GM13977 (cell line): Measurements from ENCODE around the gene CD63.
"Not testable (repeated sequence)": the region's sequence is repeated elsewhere in the genome, so short reads cannot be mapped to it uniquely, and the experiment has no call there.

Experiments used
- DNase-seq: peaks from one replicate; pipeline ENCODE4 v3.0.0; 2012; ENCODE audit warnings: low spot score
- CTCF ChIP-seq: IDR thresholded peaks from 2 replicates; pipeline ENCODE4 v1.5.1; 2012; ENCODE audit warnings: mild to moderate bottlenecking, control low read depth; ENCODE audit not compliant: insufficient read depth; ENCODE audit errors: extremely low read depth, missing control alignments
- in situ Hi-C: fragments of 300-500 bp; cut with MboI; formaldehyde crosslinking; loops from one replicate; pipeline ENCODE4 v1.12.0; 2022; ENCODE audit warnings: low sequenced_read_pairs, low pct_unique_long_range_greater_than_20kb, mixed read lengths, inconsistent platforms; ENCODE audit not compliant: unreplicated experiment

CD63 gene

GRCh38 chr12:55760663-55761062 is 31.9 kb upstream of the CD63 start:
- DNase-seq, result no peak
- no peak for TF ChIP-seq CTCF
- in situ Hi-C loops, result no loop called here

GRCh38 chr12:55758575-55758974 is 29.8 kb upstream of the CD63 start:
- DNase-seq, in situ Hi-C loops: not testable (repeated sequence)

GRCh38 chr12:55757701-55758100 is 28.9 kb upstream of the CD63 start:
- in situ Hi-C loops, result no loop called here
- no peak for TF ChIP-seq CTCF
- no peak for DNase-seq

- TF ChIP-seq CTCF, result no peak
- DNase-seq, result no peak
- in situ Hi-C loops, result no loop called here
Measured at GRCh38 chr12:55755246-55755645, 26.4 kb upstream of the CD63 start.

- in situ Hi-C loops, result loop anchor here (10.0 to 25.0 kb wide), 2 partner anchors 196 to 289 kb away; partner anchors contain the start of gene RPS26
- DNase-seq, result no peak
- no peak for TF ChIP-seq CTCF
Measured at GRCh38 chr12:55748230-55748993, 19.6 kb upstream of the CD63 start.

- in situ Hi-C loops, result loop anchor here (10.0 to 25.0 kb wide), 2 partner anchors 198 to 290 kb away; partner anchors contain the start of gene RPS26
- no peak for TF ChIP-seq CTCF
Measured at GRCh38 chr12:55746913-55747231, 18.1 kb upstream of the CD63 start.

GRCh38 chr12:55746174-55746912 is 17.5 kb upstream of the CD63 start:
- DNase-seq, result no peak
- TF ChIP-seq CTCF, result no peak
- in situ Hi-C loops, result loop anchor here (10.0 to 25.0 kb wide), 2 partner anchors 198 to 291 kb away; partner anchors contain the start of gene RPS26

More at GRCh38 chr12:55746913-55747231, 18.1 kb upstream of the CD63 start:
- DNase-seq, result no peak
